WTC11 (cell line): ENCODE measurements around the gene NMUR1. TPM values are rescaled to one million over a fixed set of nuclear protein-coding genes. Genes with fewer than 3 reads are reported as not detected.
A peak's percentile ranks its signal among the peaks of the same experiment; 100 is the strongest.
"Not testable (repeated sequence)": the region's sequence is repeated elsewhere in the genome, so short reads cannot be mapped to it uniquely, and the experiment has no call there.

Experiments
- ATAC-seq: fragments of 200-7000 bp; cut with Tn5 transposase; 2 replicates; pipeline ENCODE4 v1.10.0; 2021; ENCODE audit warnings: mild to moderate bottlenecking, moderate library complexity
- CTCF ChIA-PET: fragments of 300-600 bp; sonication (Branson Sonifier 250); formaldehyde crosslinking; loops from one replicate; lab custom pipeline; 2021; ENCODE audit warnings: antibody characterized with exemption; lab: Charles Lee
- POLR2A ChIA-PET: fragments of 350-600 bp; sonication (Branson Sonifier 250); formaldehyde crosslinking; loops from one replicate; lab custom pipeline; 2021; ENCODE audit warnings: antibody characterized with exemption; lab: Charles Lee
- DNase-seq: peaks from one replicate; pipeline ENCODE4 v3.0.0; 2021; ENCODE audit warnings: low spot score
- H3K27ac Mint-ChIP-seq: 2 replicates; pipeline ENCODE4 v1.8.0; 2021; ENCODE audit warnings: mixed read lengths
- H3K27me3 Mint-ChIP-seq: 2 replicates; pipeline ENCODE4 v1.8.0; 2021; ENCODE audit warnings: low read depth, mild to moderate bottlenecking, moderate library complexity, mixed read lengths
- H3K36me3 Mint-ChIP-seq: 2 replicates; pipeline ENCODE4 v1.8.0; 2021; ENCODE audit warnings: mixed read lengths
- H3K4me1 Mint-ChIP-seq: 2 replicates; pipeline ENCODE4 v1.8.0; 2022; ENCODE audit warnings: mixed read lengths
- H3K4me3 Mint-ChIP-seq: 2 replicates; pipeline ENCODE4 v1.8.0; 2021; ENCODE audit warnings: mild to moderate bottlenecking, moderate library complexity, mixed read lengths
- H3K9me3 Mint-ChIP-seq: 2 replicates; pipeline ENCODE4 v1.8.0; 2021; ENCODE audit warnings: mixed read lengths
- CREB1 ChIP-seq: sonication (generic); formaldehyde crosslinking; IDR thresholded peaks from 2 replicates; pipeline ENCODE4 v1.8.0; 2023; ENCODE audit warnings: mild to moderate bottlenecking, missing genetic modification reagents
- EMX1 ChIP-seq: fragments of 250-450 bp; sonication (Bioruptor Pico); IDR thresholded peaks from 2 replicates; pipeline ENCODE4 v1.8.0; 2021; ENCODE audit warnings: mild to moderate bottlenecking
- FOXP1 ChIP-seq: sonication (generic); formaldehyde crosslinking; IDR thresholded peaks from 2 replicates; pipeline ENCODE4 v1.8.0; 2022; ENCODE audit warnings: missing genetic modification reagents, mild to moderate bottlenecking, moderate library complexity, borderline replicate concordance
- GRHL2 ChIP-seq: fragments of 250-450 bp; sonication (Bioruptor Pico); IDR thresholded peaks from 2 replicates; pipeline ENCODE4 v1.8.0; 2022; ENCODE audit warnings: mild to moderate bottlenecking, moderate library complexity; ENCODE audit not compliant: insufficient replicate concordance, severe bottlenecking
- HMGA2 ChIP-seq: fragments of 250-450 bp; sonication (Bioruptor Pico); IDR thresholded peaks from 2 replicates; pipeline ENCODE4 v1.4.0; 2021; ENCODE audit warnings: mild to moderate bottlenecking, moderate library complexity
- JUN ChIP-seq: sonication (generic); formaldehyde crosslinking; IDR thresholded peaks from 2 replicates; pipeline ENCODE4 v1.8.0; 2023; ENCODE audit warnings: mild to moderate bottlenecking, missing genetic modification reagents
- NR2C2 ChIP-seq: sonication (generic); formaldehyde crosslinking; IDR thresholded peaks from 2 replicates; pipeline ENCODE4 v1.8.0; 2022; ENCODE audit warnings: mild to moderate bottlenecking, missing genetic modification reagents
- RELA ChIP-seq: sonication (generic); formaldehyde crosslinking; IDR thresholded peaks from 2 replicates; pipeline ENCODE4 v1.8.1; 2022; ENCODE audit warnings: missing genetic modification reagents, mild to moderate bottlenecking, borderline replicate concordance
- SMAD3 ChIP-seq: sonication (generic); formaldehyde crosslinking; IDR thresholded peaks from 2 replicates; pipeline ENCODE4 v1.8.0; 2022; ENCODE audit warnings: missing genetic modification reagents, mild to moderate bottlenecking, borderline replicate concordance
- SP1 ChIP-seq: sonication (generic); formaldehyde crosslinking; conservative IDR thresholded peaks from 2 replicates; pipeline ENCODE4 v1.8.1; 2022; ENCODE audit warnings: missing genetic modification reagents
- TCF7 ChIP-seq: sonication (generic); formaldehyde crosslinking; IDR thresholded peaks from 2 replicates; pipeline ENCODE4 v1.8.0; 2022; ENCODE audit warnings: mild to moderate bottlenecking, low read depth, missing genetic modification reagents, moderate library complexity
- TEAD1 ChIP-seq: sonication (generic); formaldehyde crosslinking; IDR thresholded peaks from 2 replicates; pipeline ENCODE4 v1.8.0; 2022; ENCODE audit warnings: mild to moderate bottlenecking, missing genetic modification reagents
- ZNF121 ChIP-seq: sonication (generic); formaldehyde crosslinking; IDR thresholded peaks from 2 replicates; pipeline ENCODE4 v1.8.0; 2023; ENCODE audit warnings: missing genetic modification reagents
- ZNF138 ChIP-seq: sonication (generic); formaldehyde crosslinking; conservative IDR thresholded peaks from 2 replicates; pipeline ENCODE4 v1.8.1; 2022; ENCODE audit warnings: mild to moderate bottlenecking, moderate library complexity, missing genetic modification reagents
- ZNF232 ChIP-seq: sonication (generic); formaldehyde crosslinking; IDR thresholded peaks from 2 replicates; pipeline ENCODE4 v1.8.0; 2022; ENCODE audit warnings: mild to moderate bottlenecking, missing genetic modification reagents
- ZNF396 ChIP-seq: fragments of 250-450 bp; sonication (Bioruptor Pico); IDR thresholded peaks from 2 replicates; pipeline ENCODE4 v1.8.0; 2021; ENCODE audit warnings: mild to moderate bottlenecking, moderate library complexity, borderline replicate concordance
- total RNA-seq: library from RNA; stranded (reverse); gene quantifications from 3 replicates; pipeline ENCODE4 v1.2.3, GENCODE V29; 2021
- TF ChIP-seq, protein P1 (sequence below): sonication (generic); formaldehyde crosslinking; IDR thresholded peaks from 2 replicates; pipeline ENCODE4 v1.8.1; 2022; ENCODE audit warnings: mild to moderate bottlenecking, moderate library complexity, missing genetic modification reagents
- TF ChIP-seq, protein P2 (sequence below): sonication (generic); formaldehyde crosslinking; IDR thresholded peaks from 2 replicates; pipeline ENCODE4 v1.8.1; 2022; ENCODE audit warnings: mild to moderate bottlenecking, missing genetic modification reagents, moderate library complexity, borderline replicate concordance
- TF ChIP-seq, protein P3 (sequence below): sonication (generic); formaldehyde crosslinking; IDR thresholded peaks from 2 replicates; pipeline ENCODE4 v1.8.1; 2022; ENCODE audit warnings: low read depth, missing genetic modification reagents, borderline replicate concordance
- TF ChIP-seq, protein P4 (sequence below): fragments of 250-450 bp; sonication (Bioruptor Pico); IDR thresholded peaks from 2 replicates; pipeline ENCODE4 v2.1.2; 2022; ENCODE audit warnings: mild to moderate bottlenecking, moderate library complexity
- TF ChIP-seq, protein P5 (sequence below): sonication (generic); formaldehyde crosslinking; IDR thresholded peaks from 2 replicates; pipeline ENCODE4 v1.8.0; 2022; ENCODE audit warnings: mild to moderate bottlenecking, missing genetic modification reagents

Gene NMUR1
- total RNA-seq, 1 experiment from 2014 or later = 0.42 TPM

DNA sequence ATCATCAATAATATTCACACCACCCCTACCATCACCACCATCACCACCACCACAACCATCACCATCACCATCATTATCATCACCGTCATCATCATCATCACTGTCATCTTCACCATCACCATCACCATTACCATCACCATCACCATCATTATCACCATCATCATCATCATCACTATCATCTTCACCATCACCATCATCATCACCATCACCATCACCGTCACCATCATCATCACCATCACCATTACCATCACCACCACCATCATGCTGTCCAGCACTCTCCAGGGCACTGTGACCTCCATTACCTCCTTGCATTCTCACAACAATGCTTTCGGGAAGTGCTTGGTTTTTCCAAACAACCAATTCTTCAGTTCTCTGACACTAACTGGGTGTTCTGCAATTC, 49.3 kb upstream of the NMUR1 start:
- no peak for ATAC-seq
- H3K36me3 Mint-ChIP-seq = peaks cover 15% of the 10 kb centered on the region
- DNase-seq = no peak
- ChIA-PET CTCF (no interaction called here), POLR2A (no interaction called here)
- H3K27ac Mint-ChIP-seq = peak overlapping the region; percentile 28
- H3K27me3 Mint-ChIP-seq = peaks cover 3% of the 10 kb centered on the region; the same call in 1 of the 2 replicates
- no peak overlapping the region for H3K4me3 Mint-ChIP-seq
- H3K4me1 Mint-ChIP-seq = peaks cover 37% of the 10 kb centered on the region
- peaks cover 24% of the 10 kb centered on the region for H3K9me3 Mint-ChIP-seq
- no peak for TF ChIP-seq TCF7 (CRISPR knock-in tag)
- no peak for TF ChIP-seq EMX1 (CRISPR knock-in tag)
- TF ChIP-seq, protein P1, sequence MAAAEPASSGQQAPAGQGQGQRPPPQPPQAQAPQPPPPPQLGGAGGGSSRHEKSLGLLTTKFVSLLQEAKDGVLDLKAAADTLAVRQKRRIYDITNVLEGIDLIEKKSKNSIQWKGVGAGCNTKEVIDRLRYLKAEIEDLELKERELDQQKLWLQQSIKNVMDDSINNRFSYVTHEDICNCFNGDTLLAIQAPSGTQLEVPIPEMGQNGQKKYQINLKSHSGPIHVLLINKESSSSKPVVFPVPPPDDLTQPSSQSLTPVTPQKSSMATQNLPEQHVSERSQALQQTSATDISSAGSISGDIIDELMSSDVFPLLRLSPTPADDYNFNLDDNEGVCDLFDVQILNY (CRISPR knock-in tag) = no peak
- TF ChIP-seq ZNF138 (CRISPR knock-in tag) = no peak
- TF ChIP-seq, protein P2, sequence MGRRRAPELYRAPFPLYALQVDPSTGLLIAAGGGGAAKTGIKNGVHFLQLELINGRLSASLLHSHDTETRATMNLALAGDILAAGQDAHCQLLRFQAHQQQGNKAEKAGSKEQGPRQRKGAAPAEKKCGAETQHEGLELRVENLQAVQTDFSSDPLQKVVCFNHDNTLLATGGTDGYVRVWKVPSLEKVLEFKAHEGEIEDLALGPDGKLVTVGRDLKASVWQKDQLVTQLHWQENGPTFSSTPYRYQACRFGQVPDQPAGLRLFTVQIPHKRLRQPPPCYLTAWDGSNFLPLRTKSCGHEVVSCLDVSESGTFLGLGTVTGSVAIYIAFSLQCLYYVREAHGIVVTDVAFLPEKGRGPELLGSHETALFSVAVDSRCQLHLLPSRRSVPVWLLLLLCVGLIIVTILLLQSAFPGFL = no peak
- no peak for TF ChIP-seq HMGA2
- TF ChIP-seq, protein P3, sequence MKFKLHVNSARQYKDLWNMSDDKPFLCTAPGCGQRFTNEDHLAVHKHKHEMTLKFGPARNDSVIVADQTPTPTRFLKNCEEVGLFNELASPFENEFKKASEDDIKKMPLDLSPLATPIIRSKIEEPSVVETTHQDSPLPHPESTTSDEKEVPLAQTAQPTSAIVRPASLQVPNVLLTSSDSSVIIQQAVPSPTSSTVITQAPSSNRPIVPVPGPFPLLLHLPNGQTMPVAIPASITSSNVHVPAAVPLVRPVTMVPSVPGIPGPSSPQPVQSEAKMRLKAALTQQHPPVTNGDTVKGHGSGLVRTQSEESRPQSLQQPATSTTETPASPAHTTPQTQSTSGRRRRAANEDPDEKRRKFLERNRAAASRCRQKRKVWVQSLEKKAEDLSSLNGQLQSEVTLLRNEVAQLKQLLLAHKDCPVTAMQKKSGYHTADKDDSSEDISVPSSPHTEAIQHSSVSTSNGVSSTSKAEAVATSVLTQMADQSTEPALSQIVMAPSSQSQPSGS (CRISPR knock-in tag) = no peak
- TF ChIP-seq NR2C2 (CRISPR knock-in tag) = no peak
- TF ChIP-seq GRHL2 (CRISPR knock-in tag) = no peak
- TF ChIP-seq JUN (CRISPR knock-in tag) = no peak

DNA sequence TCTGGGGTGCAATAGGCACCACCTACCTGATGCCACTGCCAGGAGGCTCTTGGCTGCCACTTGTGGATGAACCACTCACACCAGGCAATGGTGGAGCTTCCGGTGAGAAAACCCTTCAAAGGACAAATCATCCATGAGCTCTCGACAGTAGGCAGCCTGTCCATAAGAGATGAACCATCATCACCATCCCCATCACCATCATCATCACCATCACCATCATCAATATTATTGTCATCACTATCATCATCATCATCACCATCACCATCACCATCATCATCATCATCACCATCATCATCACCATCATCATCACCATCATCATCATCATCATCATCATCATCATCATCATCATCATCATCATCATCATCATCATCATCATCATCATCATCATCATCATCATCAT, 48.4 kb upstream of the NMUR1 start:
- Mint-ChIP-seq H3K27ac (peak overlapping the region; percentile 64; the same call in 1 of the 2 replicates), H3K9me3 (peaks cover 24% of the 10 kb centered on the region), H3K36me3 (peaks cover 15% of the 10 kb centered on the region), H3K4me1 (peaks cover 36% of the 10 kb centered on the region)
- H3K4me3 Mint-ChIP-seq, ATAC-seq, H3K27me3 Mint-ChIP-seq, DNase-seq: not testable (repeated sequence)
- POLR2A ChIA-PET = interaction anchor here (0.7 kb wide), 1 partner anchor 30 kb away, joined by 3 read pairs; no protein-coding TSS in a partner anchor
- CTCF ChIA-PET = interaction anchor here (0.5 to 1.8 kb wide), 2 partner anchors 15 to 23 kb away, joined by 5 to 13 read pairs; no protein-coding TSS in a partner anchor

DNA sequence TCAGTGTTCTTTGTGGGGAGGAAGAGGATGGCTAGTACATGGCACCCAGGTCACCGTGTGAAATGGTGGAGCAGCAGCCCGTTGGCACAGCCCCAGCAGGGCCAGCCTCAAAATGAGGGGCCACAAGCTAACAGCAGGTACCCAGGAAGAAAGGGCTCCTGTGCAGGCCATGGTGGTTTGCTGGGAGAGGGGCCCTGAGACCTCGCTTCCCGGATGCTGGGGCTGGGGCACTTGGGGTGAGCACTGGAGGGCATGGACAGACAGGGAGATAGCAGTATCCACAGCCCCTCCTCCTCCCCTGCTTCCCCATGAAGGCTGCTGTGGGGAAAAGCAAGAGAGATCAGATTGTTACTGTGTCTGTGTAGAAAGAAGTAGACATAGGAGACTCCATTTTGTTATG, 46.2 kb upstream of the NMUR1 start:
- ChIA-PET CTCF (no interaction called here), POLR2A (no interaction called here)
- TF ChIP-seq ZNF121 (CRISPR knock-in tag) = no peak
- TF ChIP-seq, protein P4, sequence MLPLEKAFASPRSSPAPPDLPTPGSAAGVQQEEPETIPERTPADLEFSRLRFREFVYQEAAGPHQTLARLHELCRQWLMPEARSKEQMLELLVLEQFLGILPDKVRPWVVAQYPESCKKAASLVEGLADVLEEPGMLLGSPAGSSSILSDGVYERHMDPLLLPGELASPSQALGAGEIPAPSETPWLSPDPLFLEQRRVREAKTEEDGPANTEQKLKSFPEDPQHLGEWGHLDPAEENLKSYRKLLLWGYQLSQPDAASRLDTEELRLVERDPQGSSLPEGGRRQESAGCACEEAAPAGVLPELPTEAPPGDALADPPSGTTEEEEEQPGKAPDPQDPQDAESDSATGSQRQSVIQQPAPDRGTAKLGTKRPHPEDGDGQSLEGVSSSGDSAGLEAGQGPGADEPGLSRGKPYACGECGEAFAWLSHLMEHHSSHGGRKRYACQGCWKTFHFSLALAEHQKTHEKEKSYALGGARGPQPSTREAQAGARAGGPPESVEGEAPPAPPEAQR (CRISPR knock-in tag) = no peak
- TF ChIP-seq CREB1 (CRISPR knock-in tag) = no peak
- TF ChIP-seq, protein P5, sequence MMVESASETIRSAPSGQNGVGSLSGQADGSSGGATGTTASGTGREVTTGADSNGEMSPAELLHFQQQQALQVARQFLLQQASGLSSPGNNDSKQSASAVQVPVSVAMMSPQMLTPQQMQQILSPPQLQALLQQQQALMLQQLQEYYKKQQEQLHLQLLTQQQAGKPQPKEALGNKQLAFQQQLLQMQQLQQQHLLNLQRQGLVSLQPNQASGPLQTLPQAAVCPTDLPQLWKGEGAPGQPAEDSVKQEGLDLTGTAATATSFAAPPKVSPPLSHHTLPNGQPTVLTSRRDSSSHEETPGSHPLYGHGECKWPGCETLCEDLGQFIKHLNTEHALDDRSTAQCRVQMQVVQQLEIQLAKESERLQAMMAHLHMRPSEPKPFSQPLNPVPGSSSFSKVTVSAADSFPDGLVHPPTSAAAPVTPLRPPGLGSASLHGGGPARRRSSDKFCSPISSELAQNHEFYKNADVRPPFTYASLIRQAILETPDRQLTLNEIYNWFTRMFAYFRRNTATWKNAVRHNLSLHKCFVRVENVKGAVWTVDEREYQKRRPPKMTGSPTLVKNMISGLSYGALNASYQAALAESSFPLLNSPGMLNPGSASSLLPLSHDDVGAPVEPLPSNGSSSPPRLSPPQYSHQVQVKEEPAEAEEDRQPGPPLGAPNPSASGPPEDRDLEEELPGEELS (CRISPR knock-in tag) = no peak
- no peak for TF ChIP-seq ZNF232 (CRISPR knock-in tag)
- TF ChIP-seq SP1 (CRISPR knock-in tag) = no peak
- no peak for TF ChIP-seq NR2C2 (CRISPR knock-in tag)
- TF ChIP-seq FOXP1 = no peak
- no peak for TF ChIP-seq RELA (CRISPR knock-in tag)
- TF ChIP-seq TEAD1 (CRISPR knock-in tag) = no peak
- TF ChIP-seq JUN (CRISPR knock-in tag) = no peak
- no peak for TF ChIP-seq HMGA2
- TF ChIP-seq, protein P1 (CRISPR knock-in tag) = no peak
- TF ChIP-seq ZNF396 (CRISPR knock-in tag) = no peak
- no peak for TF ChIP-seq SMAD3
- Mint-ChIP-seq H3K9me3 (peaks cover 24% of the 10 kb centered on the region), H3K4me3 (no peak overlapping the region), H3K27ac (peak overlapping the region; percentile 98; the same call in 1 of the 2 replicates), H3K27me3 (peaks cover 3% of the 10 kb centered on the region; the same call in 1 of the 2 replicates), H3K36me3 (peaks cover 15% of the 10 kb centered on the region), H3K4me1 (peaks cover 55% of the 10 kb centered on the region)
- ATAC-seq (no peak), DNase-seq (no peak)
